Measurements from ENCODE around the gene SPOCK1. TPM values are rescaled to one million over a fixed set of nuclear protein-coding genes. Genes with fewer than 3 reads are reported as not detected.

The SPOCK1 gene
- total and polyA plus RNA-seq, 5 donors from 2014 or later: 0.27 TPM; not detected in 4

GRCh38 chr5:137359941-137360340 lies 139.2 kb downstream of the SPOCK1 start:
- H3K27me3 ChIP-seq (ENCODE audit: control insufficient read depth, insufficient read depth, low read length): no peaks in the 10 kb centered on the region
- no peak overlapping the region for H3K4me3 ChIP-seq (ENCODE audit: low read depth, low read length)
- Mint-ChIP-seq H3K27me3 (no peaks in the 10 kb centered on the region), H3K4me3 (no peak overlapping the region), H3K36me3 (no peaks in the 10 kb centered on the region), H3K9me3 (no peaks in the 10 kb centered on the region), H3K4me1 (no peaks in the 10 kb centered on the region), H3K27ac (no peak overlapping the region)
- H3K9me3 ChIP-seq (ENCODE audit: control insufficient read depth in 2 of 2, low read length in 2 of 2): no peaks in the 10 kb centered on the region
- H3K27ac ChIP-seq (ENCODE audit: insufficient read depth, low read length, poor library complexity, severe bottlenecking): no peak overlapping the region
- ATAC-seq (ENCODE audit: low read depth in 2 of 2) (no peak), DNase-seq (no peak)
- H3K4me1 ChIP-seq (ENCODE audit: control insufficient read depth, insufficient read depth, low read length, poor library complexity, severe bottlenecking): no peaks in the 10 kb centered on the region
- H3K36me3 ChIP-seq (ENCODE audit: control insufficient read depth, insufficient read depth, low read length): no peaks in the 10 kb centered on the region

GRCh38 chr5:137357436-137357835 lies 141.7 kb downstream of the SPOCK1 start:
- DNase-seq (no peak), ATAC-seq (ENCODE audit: low read depth in 2 of 2) (no peak)
- Mint-ChIP-seq H3K36me3 (no peaks in the 10 kb centered on the region), H3K27me3 (peaks cover 5% of the 10 kb centered on the region), H3K9me3 (no peaks in the 10 kb centered on the region), H3K4me3 (no peak overlapping the region), H3K4me1 (no peaks in the 10 kb centered on the region), H3K27ac (no peak overlapping the region)
- no peak overlapping the region for H3K4me3 ChIP-seq (ENCODE audit: low read depth, low read length)
- H3K36me3 ChIP-seq (ENCODE audit: control insufficient read depth, insufficient read depth, low read length): no peaks in the 10 kb centered on the region
- H3K4me1 ChIP-seq (ENCODE audit: control insufficient read depth, insufficient read depth, low read length, poor library complexity, severe bottlenecking): no peaks in the 10 kb centered on the region
- H3K27me3 ChIP-seq (ENCODE audit: control insufficient read depth, insufficient read depth, low read length): no peaks in the 10 kb centered on the region
- no peaks in the 10 kb centered on the region for H3K9me3 ChIP-seq (ENCODE audit: control insufficient read depth in 2 of 2, low read length in 2 of 2)
- no peak overlapping the region for H3K27ac ChIP-seq (ENCODE audit: insufficient read depth, low read length, poor library complexity, severe bottlenecking)

DNA sequence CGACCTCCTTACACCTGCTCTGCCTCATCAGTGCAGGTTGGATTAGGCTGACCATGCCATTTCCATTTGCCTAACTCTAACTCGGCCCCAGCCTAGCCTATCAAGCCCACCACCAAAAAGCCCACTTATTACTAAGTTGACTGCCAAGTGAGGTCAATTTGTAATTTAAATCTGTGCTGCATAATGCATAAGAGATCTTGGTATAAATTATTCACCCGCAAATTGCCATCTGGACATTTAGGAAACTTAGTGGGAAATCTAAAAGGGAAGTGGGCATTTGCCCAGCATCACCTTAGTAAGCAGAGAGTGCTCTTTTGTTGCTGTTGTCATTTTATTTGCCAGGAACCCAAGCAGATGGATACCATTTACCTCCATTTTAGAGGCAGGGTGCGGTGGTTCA lies 143.0 kb downstream of the SPOCK1 start:
- no peaks in the 10 kb centered on the region for H3K4me1 Mint-ChIP-seq
- Histone ChIP-seq H3K4me3 (ENCODE audit: low read depth, low read length) (no peak overlapping the region), H3K4me1 (ENCODE audit: control insufficient read depth, insufficient read depth, low read length, poor library complexity, severe bottlenecking) (no peaks in the 10 kb centered on the region), H3K9me3 (ENCODE audit: control insufficient read depth in 2 of 2, low read length in 2 of 2) (no peaks in the 10 kb centered on the region), H3K27ac (ENCODE audit: insufficient read depth, low read length, poor library complexity, severe bottlenecking) (no peak overlapping the region), H3K36me3 (ENCODE audit: control insufficient read depth, insufficient read depth, low read length) (no peaks in the 10 kb centered on the region), H3K27me3 (ENCODE audit: control insufficient read depth, insufficient read depth, low read length) (no peaks in the 10 kb centered on the region)
- no peak overlapping the region for H3K4me3 Mint-ChIP-seq
- no peaks in the 10 kb centered on the region for H3K9me3 Mint-ChIP-seq
- DNase-seq: no peak
- ATAC-seq (ENCODE audit: low read depth in 2 of 2): no peak
- H3K36me3 Mint-ChIP-seq: no peaks in the 10 kb centered on the region
- no peak overlapping the region for H3K27ac Mint-ChIP-seq
- H3K27me3 Mint-ChIP-seq: peaks cover 5% of the 10 kb centered on the region

DNA sequence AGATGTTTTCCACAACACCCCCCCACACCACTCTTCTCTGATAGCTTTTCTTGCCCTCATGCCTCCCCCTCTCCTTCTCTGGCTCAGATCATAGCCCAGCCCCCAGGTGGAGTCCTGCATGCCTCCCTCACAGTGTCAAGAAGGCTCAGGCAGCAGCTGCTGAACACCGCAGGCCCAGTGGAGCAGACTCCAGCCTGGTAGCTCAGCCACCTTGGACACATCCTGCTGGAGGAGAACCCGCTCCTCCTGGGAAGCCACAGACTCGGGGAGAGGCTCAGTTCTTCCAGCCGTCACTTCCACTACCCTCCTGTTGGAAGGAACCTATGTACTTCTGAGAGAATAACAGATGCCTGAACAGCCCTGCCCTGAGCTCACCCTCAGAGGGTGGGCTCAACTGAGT lies 143.4 kb downstream of the SPOCK1 start:
- H3K27me3 ChIP-seq (ENCODE audit: control insufficient read depth, insufficient read depth, low read length): no peaks in the 10 kb centered on the region
- Mint-ChIP-seq H3K27me3 (peaks cover 5% of the 10 kb centered on the region), H3K4me3 (no peak overlapping the region), H3K9me3 (no peaks in the 10 kb centered on the region), H3K27ac (no peak overlapping the region), H3K36me3 (no peaks in the 10 kb centered on the region), H3K4me1 (no peaks in the 10 kb centered on the region)
- DNase-seq: no peak
- H3K9me3 ChIP-seq (ENCODE audit: control insufficient read depth in 2 of 2, low read length in 2 of 2): no peaks in the 10 kb centered on the region
- H3K4me1 ChIP-seq (ENCODE audit: control insufficient read depth, insufficient read depth, low read length, poor library complexity, severe bottlenecking): no peaks in the 10 kb centered on the region
- no peak for ATAC-seq (ENCODE audit: low read depth in 2 of 2)
- no peak overlapping the region for H3K4me3 ChIP-seq (ENCODE audit: low read depth, low read length)
- no peak overlapping the region for H3K27ac ChIP-seq (ENCODE audit: insufficient read depth, low read length, poor library complexity, severe bottlenecking)
- no peaks in the 10 kb centered on the region for H3K36me3 ChIP-seq (ENCODE audit: control insufficient read depth, insufficient read depth, low read length)

GRCh38 chr5:137352095-137352494 lies 147.0 kb downstream of the SPOCK1 start:
- H3K9me3 Mint-ChIP-seq: peaks cover 0 to 2% (median 0%) of the 10 kb centered on the region in 7 donors
- Histone ChIP-seq H3K27ac (ENCODE audit: insufficient read depth, low read length, poor library complexity, severe bottlenecking) (no peak overlapping the region), H3K4me1 (ENCODE audit: control insufficient read depth, insufficient read depth, low read length, poor library complexity, severe bottlenecking) (no peaks in the 10 kb centered on the region), H3K4me3 (ENCODE audit: low read depth, low read length) (no peak overlapping the region), H3K27me3 (ENCODE audit: control insufficient read depth, insufficient read depth, low read length) (no peaks in the 10 kb centered on the region), H3K9me3 (ENCODE audit: control insufficient read depth in 2 of 2, low read length in 2 of 2) (no peaks in the 10 kb centered on the region), H3K36me3 (ENCODE audit: control insufficient read depth, insufficient read depth, low read length) (no peaks in the 10 kb centered on the region)
- ATAC-seq (ENCODE audit: low read depth in 2 of 2) (no peak), DNase-seq (no peak)
- no peaks in the 10 kb centered on the region for H3K4me1 Mint-ChIP-seq
- no peak overlapping the region for H3K27ac Mint-ChIP-seq
- H3K4me3 Mint-ChIP-seq: no peak overlapping the region
- H3K27me3 Mint-ChIP-seq: peaks cover 5% of the 10 kb centered on the region
- H3K36me3 Mint-ChIP-seq: no peaks in the 10 kb centered on the region

DNA sequence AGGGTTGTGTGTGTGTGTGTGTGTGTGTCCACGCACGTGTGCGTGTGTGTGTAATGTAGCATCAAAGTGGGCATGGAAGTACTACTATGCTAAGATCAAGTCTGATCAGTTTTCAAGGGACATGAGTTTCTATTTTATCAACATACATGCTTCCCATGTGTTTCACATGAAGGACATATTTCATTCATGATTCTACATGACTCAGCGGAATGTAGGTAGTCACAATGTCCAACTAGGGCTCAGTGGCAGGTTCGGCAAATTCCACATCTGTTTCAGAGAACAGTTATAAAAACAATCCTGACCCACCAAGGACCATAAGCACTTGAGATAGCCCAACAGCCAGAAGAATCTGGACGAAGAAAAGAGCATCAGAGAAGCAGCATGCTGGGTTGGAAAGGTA lies 148.3 kb downstream of the SPOCK1 start:
- ATAC-seq (ENCODE audit: low read depth in 2 of 2): no peak
- Mint-ChIP-seq H3K27ac (no peak overlapping the region), H3K9me3 (peaks cover 0 to 2% (median 0%) of the 10 kb centered on the region in 7 donors), H3K36me3 (no peaks in the 10 kb centered on the region), H3K27me3 (peaks cover 5% of the 10 kb centered on the region), H3K4me1 (no peaks in the 10 kb centered on the region), H3K4me3 (no peak overlapping the region)
- H3K9me3 ChIP-seq (ENCODE audit: control insufficient read depth in 2 of 2, low read length in 2 of 2): no peaks in the 10 kb centered on the region
- no peaks in the 10 kb centered on the region for H3K36me3 ChIP-seq (ENCODE audit: control insufficient read depth, insufficient read depth, low read length)
- H3K27ac ChIP-seq (ENCODE audit: insufficient read depth, low read length, poor library complexity, severe bottlenecking): no peak overlapping the region
- no peaks in the 10 kb centered on the region for H3K4me1 ChIP-seq (ENCODE audit: control insufficient read depth, insufficient read depth, low read length, poor library complexity, severe bottlenecking)
- H3K27me3 ChIP-seq (ENCODE audit: control insufficient read depth, insufficient read depth, low read length): no peaks in the 10 kb centered on the region
- no peak for DNase-seq
- H3K4me3 ChIP-seq (ENCODE audit: low read depth, low read length): no peak overlapping the region

DNA sequence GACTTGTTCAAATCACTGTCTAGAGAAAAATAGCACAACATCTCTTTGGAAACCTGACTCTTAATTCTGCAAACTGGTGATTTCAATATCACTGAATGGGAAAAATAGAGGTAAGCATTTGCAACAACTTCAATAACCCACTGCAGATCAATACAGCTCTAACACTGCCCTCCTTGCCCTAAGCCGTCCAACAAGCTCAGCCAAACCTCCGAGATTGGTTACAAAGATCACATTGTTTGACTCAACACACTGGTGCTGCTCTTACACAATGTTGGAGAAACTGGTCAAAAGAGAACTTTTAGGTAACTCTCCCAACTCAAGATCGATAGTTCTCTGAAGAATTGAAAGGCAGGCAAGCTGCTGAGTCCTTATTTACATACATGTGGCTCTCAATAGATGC lies 150.4 kb downstream of the SPOCK1 start:
- Histone ChIP-seq H3K4me3 (ENCODE audit: low read depth, low read length) (no peak overlapping the region), H3K36me3 (ENCODE audit: control insufficient read depth, insufficient read depth, low read length) (no peaks in the 10 kb centered on the region), H3K4me1 (ENCODE audit: control insufficient read depth, insufficient read depth, low read length, poor library complexity, severe bottlenecking) (no peaks in the 10 kb centered on the region), H3K9me3 (ENCODE audit: control insufficient read depth in 2 of 2, low read length in 2 of 2) (no peaks in the 10 kb centered on the region), H3K27me3 (ENCODE audit: control insufficient read depth, insufficient read depth, low read length) (no peaks in the 10 kb centered on the region), H3K27ac (ENCODE audit: insufficient read depth, low read length, poor library complexity, severe bottlenecking) (no peak overlapping the region)
- Mint-ChIP-seq H3K27me3 (no peaks in the 10 kb centered on the region), H3K4me3 (no peak overlapping the region), H3K27ac (no peak overlapping the region), H3K4me1 (no peaks in the 10 kb centered on the region), H3K36me3 (no peaks in the 10 kb centered on the region), H3K9me3 (peaks cover 0 to 2% (median 0%) of the 10 kb centered on the region in 7 donors)
- DNase-seq (no peak), ATAC-seq (ENCODE audit: low read depth in 2 of 2) (no peak)

- Mint-ChIP-seq H3K27ac (no peak overlapping the region), H3K27me3 (no peaks in the 10 kb centered on the region), H3K36me3 (no peaks in the 10 kb centered on the region), H3K9me3 (peaks cover 0 to 2% (median 0%) of the 10 kb centered on the region in 7 donors), H3K4me1 (no peaks in the 10 kb centered on the region), H3K4me3 (no peak overlapping the region)
- ATAC-seq (ENCODE audit: low read depth in 2 of 2) (no peak), DNase-seq (no peak)
- H3K36me3 ChIP-seq (ENCODE audit: control insufficient read depth, insufficient read depth, low read length): no peaks in the 10 kb centered on the region
- H3K4me1 ChIP-seq (ENCODE audit: control insufficient read depth, insufficient read depth, low read length, poor library complexity, severe bottlenecking): no peaks in the 10 kb centered on the region
- no peak overlapping the region for H3K4me3 ChIP-seq (ENCODE audit: low read depth, low read length)
- H3K27ac ChIP-seq (ENCODE audit: insufficient read depth, low read length, poor library complexity, severe bottlenecking): no peak overlapping the region
- no peaks in the 10 kb centered on the region for H3K9me3 ChIP-seq (ENCODE audit: control insufficient read depth in 2 of 2, low read length in 2 of 2)
- no peaks in the 10 kb centered on the region for H3K27me3 ChIP-seq (ENCODE audit: control insufficient read depth, insufficient read depth, low read length)
Observed at GRCh38 chr5:137347865-137348264, 151.3 kb downstream of the SPOCK1 start.

Measured in CD4-positive, CD25-positive, alpha-beta regulatory T cell (primary cell).